Measurements from ENCODE around the gene OAS1. TPM values are rescaled to one million over a fixed set of nuclear protein-coding genes. Genes with fewer than 3 reads are reported as not detected.

Gene OAS1
- total RNA-seq, 2 experiments from 2014 or later, result 2.6 to 3.4 TPM

DNA sequence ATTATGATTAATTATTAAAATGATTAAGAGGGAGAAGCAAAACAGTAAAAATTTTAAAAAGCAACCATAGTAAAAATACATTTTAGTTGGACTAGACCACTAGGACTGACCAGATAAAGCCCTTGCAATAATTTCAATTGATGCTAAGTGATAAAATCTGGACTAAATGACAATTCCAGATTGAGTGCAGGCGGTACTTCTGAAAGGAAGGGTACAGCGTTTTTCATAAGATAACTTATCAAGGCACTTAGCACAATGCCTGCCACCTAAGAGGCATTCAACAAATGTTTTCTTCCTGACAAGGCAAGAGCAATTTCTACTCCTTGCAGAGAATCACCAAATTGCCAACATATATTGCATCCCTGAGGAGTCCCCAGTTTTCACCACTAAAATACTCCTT is 37.7 kb upstream of the OAS1 start:
- Histone ChIP-seq H3K4me3 (ENCODE audit: low read length) (no peak overlapping the region), H3K4me1 (ENCODE audit: insufficient read depth, low read length) (no peaks in the 10 kb centered on the region), H3K27ac (ENCODE audit: low read depth in 1 of 2, low read length in 2 of 2) (no peak overlapping the region), H3K27me3 (ENCODE audit: control insufficient read depth in 1 of 2, insufficient read depth in 2 of 2, low read length in 2 of 2) (peaks cover 20 to 30% of the 10 kb centered on the region in 2 experiments), H3K9me3 (ENCODE audit: control insufficient read depth in 1 of 2, insufficient read depth in 1 of 2, low read length in 2 of 2) (peaks cover 0 to 4% of the 10 kb centered on the region in 2 experiments), H3K36me3 (ENCODE audit: insufficient read depth, low read length) (no peaks in the 10 kb centered on the region)
- ChIA-PET POLR2A (no interaction called here), CTCF (no interaction called here)
- DNase-seq, result no peak
- H3K27me3 Mint-ChIP-seq, result peaks cover 74% of the 10 kb centered on the region
- no peak for ATAC-seq (ENCODE audit: poor library complexity)
- H3K9me3 Mint-ChIP-seq, result no peaks in the 10 kb centered on the region
- H3K4me1 Mint-ChIP-seq (ENCODE audit: low read depth), result no peaks in the 10 kb centered on the region
- TF ChIP-seq, protein P1, sequence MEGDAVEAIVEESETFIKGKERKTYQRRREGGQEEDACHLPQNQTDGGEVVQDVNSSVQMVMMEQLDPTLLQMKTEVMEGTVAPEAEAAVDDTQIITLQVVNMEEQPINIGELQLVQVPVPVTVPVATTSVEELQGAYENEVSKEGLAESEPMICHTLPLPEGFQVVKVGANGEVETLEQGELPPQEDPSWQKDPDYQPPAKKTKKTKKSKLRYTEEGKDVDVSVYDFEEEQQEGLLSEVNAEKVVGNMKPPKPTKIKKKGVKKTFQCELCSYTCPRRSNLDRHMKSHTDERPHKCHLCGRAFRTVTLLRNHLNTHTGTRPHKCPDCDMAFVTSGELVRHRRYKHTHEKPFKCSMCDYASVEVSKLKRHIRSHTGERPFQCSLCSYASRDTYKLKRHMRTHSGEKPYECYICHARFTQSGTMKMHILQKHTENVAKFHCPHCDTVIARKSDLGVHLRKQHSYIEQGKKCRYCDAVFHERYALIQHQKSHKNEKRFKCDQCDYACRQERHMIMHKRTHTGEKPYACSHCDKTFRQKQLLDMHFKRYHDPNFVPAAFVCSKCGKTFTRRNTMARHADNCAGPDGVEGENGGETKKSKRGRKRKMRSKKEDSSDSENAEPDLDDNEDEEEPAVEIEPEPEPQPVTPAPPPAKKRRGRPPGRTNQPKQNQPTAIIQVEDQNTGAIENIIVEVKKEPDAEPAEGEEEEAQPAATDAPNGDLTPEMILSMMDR (IDR thresholded peaks at IDR 0.05), result no peak
- H3K27ac Mint-ChIP-seq, result no peak overlapping the region
- H3K36me3 Mint-ChIP-seq (ENCODE audit: low read depth), result no peaks in the 10 kb centered on the region
- intact Hi-C loops (cut with DNase I, micrococcal nuclease), result no loop called here
- H3K4me3 Mint-ChIP-seq, result no peak overlapping the region

- H3K27me3 ChIP-seq (ENCODE audit: control insufficient read depth in 1 of 2, insufficient read depth in 2 of 2, low read length in 2 of 2), result peaks cover 16 to 37% of the 10 kb centered on the region in 2 experiments
- ChIA-PET CTCF (no interaction called here), POLR2A (no interaction called here)
- Mint-ChIP-seq H3K27ac (no peak overlapping the region), H3K36me3 (ENCODE audit: low read depth) (no peaks in the 10 kb centered on the region), H3K9me3 (no peaks in the 10 kb centered on the region), H3K4me3 (no peak overlapping the region), H3K4me1 (ENCODE audit: low read depth) (no peaks in the 10 kb centered on the region), H3K27me3 (peaks cover 74% of the 10 kb centered on the region)
- H3K27ac ChIP-seq (ENCODE audit: low read depth in 1 of 2, low read length in 2 of 2), result no peak overlapping the region
- intact Hi-C loops (cut with DNase I, micrococcal nuclease), result no loop called here
- no peaks in the 10 kb centered on the region for H3K4me1 ChIP-seq (ENCODE audit: insufficient read depth, low read length)
- peaks cover 0 to 4% of the 10 kb centered on the region in 2 experiments for H3K9me3 ChIP-seq (ENCODE audit: control insufficient read depth in 1 of 2, insufficient read depth in 1 of 2, low read length in 2 of 2)
- no peaks in the 10 kb centered on the region for H3K36me3 ChIP-seq (ENCODE audit: insufficient read depth, low read length)
- ATAC-seq (ENCODE audit: poor library complexity), result no peak
- no peak overlapping the region for H3K4me3 ChIP-seq (ENCODE audit: low read length)
- no peak for DNase-seq
- TF ChIP-seq, protein P1 (IDR thresholded peaks at IDR 0.05), result no peak
Measured at GRCh38 chr12:112869778-112870177, 37.0 kb upstream of the OAS1 start.

DNA sequence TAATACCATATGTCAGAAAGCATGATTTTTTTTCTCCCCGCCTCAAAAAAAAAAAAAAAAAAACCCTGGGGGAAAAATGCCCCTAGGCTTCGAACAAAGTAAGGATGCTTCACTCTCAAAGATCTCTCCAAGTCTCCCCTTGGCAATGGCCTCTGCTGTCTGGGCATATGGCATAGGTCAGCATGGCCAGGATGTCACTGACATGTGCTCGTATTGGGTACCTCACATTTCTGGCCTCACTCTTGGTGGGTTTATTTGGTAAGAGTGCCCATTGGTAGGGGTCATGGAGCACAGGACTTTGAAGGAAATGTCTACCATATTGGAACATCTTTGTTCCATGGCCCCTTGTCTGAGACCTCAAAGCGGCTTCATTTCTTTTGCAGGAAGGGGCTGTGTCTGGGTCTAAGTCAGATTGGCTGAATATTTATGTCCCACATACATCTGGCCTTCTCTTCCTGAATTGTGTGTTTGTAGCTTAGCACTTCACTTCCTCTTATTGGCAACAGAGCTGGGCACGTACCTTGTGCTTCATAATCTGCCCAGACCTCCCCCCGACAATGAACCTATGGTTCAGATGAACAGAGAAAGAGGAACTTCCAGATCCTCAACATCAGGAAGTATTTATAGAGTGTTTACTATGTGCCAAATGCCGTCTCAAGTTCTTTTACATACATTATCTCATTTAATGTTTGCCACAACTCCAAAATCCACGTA is 36.3 kb upstream of the OAS1 start:
- TF ChIP-seq, protein P1 (IDR thresholded peaks at IDR 0.05), result no peak
- ChIA-PET CTCF (no interaction called here), POLR2A (no interaction called here)
- no peaks in the 10 kb centered on the region for H3K4me1 Mint-ChIP-seq (ENCODE audit: low read depth)
- no peak overlapping the region for H3K27ac Mint-ChIP-seq
- ATAC-seq (ENCODE audit: poor library complexity) (no peak), DNase-seq (peak in 2 of 14 experiments; percentile 22 to 33)
- H3K36me3 ChIP-seq (ENCODE audit: insufficient read depth, low read length), result no peaks in the 10 kb centered on the region
- H3K4me3 ChIP-seq (ENCODE audit: low read length), result no peak overlapping the region
- no peaks in the 10 kb centered on the region for H3K9me3 Mint-ChIP-seq
- no peak overlapping the region for H3K27ac ChIP-seq (ENCODE audit: low read depth in 1 of 2, low read length in 2 of 2)
- H3K4me1 ChIP-seq (ENCODE audit: insufficient read depth, low read length), result no peaks in the 10 kb centered on the region
- intact Hi-C loops (cut with DNase I, micrococcal nuclease), result no loop called here
- H3K4me3 Mint-ChIP-seq, result no peak overlapping the region
- H3K9me3 ChIP-seq (ENCODE audit: control insufficient read depth in 1 of 2, insufficient read depth in 1 of 2, low read length in 2 of 2), result peaks cover 0 to 8% of the 10 kb centered on the region in 2 experiments
- H3K27me3 ChIP-seq (ENCODE audit: control insufficient read depth in 1 of 2, insufficient read depth in 2 of 2, low read length in 2 of 2), result peaks cover 21 to 35% of the 10 kb centered on the region in 2 experiments
- H3K36me3 Mint-ChIP-seq (ENCODE audit: low read depth), result no peaks in the 10 kb centered on the region
- peaks cover 71% of the 10 kb centered on the region for H3K27me3 Mint-ChIP-seq

All from CD4-positive, alpha-beta T cell (primary cell).